ENCODE measurements around the gene TFAM.
"Not testable (repeated sequence)": the region's sequence is repeated elsewhere in the genome, so short reads cannot be mapped to it uniquely, and the experiment has no call there.

TFAM gene

DNA sequence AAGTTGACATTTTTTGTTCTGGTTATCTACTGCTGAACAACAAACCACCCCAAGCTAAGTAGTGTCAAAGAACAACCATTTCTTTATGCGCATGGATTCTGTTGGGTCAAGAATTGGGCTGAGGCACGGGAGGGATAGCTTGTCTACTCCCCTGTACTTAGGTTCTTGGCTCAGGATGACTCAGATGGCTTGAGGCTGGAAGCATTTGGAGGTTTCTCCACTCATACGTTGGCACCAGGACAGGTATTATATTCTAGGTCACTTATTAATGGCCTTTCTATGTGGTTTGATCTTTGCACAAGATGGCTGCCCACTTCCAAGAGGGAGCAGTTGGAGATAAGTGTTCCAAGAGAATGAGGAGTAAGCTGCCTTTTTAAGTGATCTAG is 11.8 kb upstream of the TFAM start:
- DNase-seq: no peak

DNA sequence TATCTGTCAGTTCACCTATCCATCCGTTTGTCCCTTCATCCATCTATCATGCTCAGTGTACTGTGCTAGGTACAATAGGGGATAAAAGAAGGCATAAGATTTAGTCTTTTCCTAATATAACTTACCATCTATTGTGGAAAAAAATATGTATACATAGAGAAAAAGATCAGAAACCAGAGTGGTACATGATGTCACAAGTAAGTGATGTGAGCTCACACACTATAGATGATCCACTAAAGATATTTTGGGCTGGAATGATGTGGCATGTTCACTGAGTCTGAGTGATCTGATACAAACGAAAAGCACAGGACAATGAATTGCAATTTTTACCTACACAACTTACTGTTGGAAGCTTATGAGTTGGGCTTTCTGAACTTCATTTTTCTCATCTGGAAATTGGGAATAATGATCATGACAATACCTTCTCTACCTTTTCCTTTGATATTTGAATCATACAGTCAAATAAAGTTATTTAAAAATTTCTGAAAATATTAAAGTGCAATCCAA is 2.7 kb upstream of the TFAM start:
- no peak for DNase-seq

DNA sequence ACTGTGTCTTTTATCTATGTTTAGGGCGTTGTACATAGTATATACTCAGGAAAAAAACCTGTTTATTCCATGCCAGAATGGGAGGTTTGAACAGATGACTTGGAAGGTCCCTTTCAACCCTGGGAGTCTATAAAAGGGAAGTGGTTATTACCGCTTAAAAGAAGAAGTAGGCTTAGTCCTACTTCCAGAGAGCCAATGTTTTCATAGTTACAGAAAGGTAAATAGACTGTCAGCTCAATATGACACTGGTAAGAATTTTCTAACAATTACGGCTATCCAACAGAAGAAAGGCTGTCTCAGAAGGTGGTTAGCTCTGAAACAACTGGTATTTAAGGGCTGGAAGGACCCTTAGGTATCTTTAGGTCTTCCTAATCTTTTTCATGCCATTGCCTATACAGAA is 1.1 kb upstream of the TFAM start:
- DNase-seq: no peak

DNA sequence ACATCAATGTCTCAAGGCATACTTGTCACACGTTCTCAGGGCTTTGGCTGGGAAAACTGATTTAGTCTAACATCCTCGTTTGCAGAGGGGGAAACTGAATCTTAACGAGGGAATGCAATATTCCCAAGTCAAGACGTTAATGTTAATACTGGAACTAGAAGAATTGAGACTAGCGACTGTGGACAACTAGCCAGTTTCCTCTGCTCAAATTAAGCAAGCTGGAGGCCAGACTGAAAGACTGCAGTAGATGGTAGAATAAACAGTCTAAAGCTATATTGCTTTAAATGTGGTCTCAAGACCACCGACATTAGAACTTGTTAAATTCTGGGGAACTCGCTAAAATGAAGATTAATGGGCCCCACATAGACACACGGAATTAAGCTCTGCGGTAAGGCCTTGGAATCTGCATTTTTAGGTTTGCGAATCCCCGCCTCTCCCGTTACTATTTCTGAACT is 639 bp upstream of the TFAM start:
- no peak for DNase-seq

DNA sequence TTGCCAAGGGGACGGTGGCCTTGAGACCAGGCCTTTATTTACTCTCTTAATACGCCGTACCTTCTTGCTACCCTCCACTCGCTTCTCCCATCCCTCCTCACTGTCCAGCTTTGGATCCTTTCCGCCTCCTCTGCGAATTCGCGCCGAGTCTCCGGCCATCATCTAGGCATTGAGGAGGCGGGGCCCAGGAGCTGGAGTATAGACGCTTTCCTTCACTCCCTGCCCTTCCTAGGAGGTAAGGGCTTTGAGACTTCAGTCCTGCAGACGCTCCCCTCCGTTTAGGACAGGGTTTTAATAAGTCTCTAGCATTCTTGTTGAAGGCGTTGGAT is 538 bp downstream of the TFAM start:
- no peak for DNase-seq

DNA sequence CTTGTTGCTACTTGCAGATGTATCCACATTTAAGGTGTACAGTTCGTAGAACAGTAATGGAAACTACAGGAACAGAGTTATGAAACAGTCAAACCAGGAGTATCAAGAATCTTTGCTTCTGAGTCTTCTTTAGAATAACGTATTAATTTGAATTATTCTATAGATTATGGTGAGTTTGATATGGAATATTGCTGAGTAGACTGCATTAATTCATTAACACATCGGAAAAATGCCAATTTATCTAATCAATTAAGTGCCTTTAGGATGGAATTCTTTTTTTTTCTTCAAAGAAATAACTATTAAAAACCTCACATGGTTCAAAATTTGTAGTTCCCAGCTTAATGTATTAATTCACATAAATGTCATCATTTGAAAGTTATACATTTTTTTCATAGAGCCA is 3.8 kb downstream of the TFAM start:
- DNase-seq: no peak

DNA sequence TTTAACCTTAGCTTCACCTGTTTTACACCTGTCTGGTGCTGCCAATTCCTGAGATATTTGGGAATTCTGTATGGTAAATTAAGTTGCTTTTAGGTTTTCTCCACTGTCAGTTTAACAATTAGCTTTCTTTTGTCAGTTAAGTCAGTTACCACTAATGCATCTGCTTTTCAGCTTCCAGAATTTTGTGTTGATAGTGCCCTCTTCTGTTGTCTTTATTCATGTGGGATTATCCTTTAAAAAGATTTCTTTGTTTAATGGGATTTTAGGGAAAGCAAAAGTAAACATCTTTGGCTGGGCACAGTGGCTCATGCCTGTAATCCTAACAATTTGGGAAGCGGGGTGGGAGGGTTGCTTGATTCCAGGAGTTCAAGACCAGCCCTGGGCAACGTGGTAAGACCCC is 8.1 kb downstream of the TFAM start:
- DNase-seq: no peak

DNA sequence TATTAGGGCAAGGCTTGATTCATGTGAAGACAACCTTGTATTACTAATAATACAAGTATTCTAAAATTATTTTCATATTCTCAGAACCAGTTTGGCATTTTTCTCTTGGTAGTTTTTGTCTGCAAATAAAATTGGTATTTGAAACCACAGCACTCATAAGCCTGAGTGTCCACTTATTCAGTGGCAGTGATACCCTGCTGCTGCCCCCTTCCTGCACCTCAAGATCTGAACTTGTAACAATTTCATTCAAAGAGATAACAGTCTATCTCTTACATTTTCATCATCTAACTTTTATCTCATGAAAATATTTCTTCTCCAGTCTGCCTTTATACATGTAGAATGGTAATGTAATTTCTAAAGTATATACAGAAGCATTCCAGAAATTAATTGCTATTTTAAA is 9.3 kb downstream of the TFAM start:
- DNase-seq: no peak

DNA sequence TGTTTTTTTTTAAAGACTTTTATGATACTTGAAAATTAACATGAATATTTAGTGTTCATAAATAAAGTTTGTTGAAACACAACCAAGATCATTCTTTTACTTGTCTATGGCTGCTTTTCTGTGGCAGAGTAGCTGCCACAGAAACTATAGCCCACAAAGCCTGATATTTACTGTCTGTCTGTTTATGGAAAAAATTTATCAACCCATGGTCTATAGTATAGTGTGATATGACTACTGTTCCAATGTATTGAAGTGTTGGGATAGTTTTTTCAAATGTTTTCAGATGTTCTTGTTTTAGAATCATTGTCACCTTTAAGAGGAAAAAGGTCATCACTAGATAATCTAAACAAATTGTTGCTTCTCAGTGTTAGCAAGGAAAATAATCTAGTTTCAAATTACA is 10.8 kb downstream of the TFAM start:
- DNase-seq: no peak

DNA sequence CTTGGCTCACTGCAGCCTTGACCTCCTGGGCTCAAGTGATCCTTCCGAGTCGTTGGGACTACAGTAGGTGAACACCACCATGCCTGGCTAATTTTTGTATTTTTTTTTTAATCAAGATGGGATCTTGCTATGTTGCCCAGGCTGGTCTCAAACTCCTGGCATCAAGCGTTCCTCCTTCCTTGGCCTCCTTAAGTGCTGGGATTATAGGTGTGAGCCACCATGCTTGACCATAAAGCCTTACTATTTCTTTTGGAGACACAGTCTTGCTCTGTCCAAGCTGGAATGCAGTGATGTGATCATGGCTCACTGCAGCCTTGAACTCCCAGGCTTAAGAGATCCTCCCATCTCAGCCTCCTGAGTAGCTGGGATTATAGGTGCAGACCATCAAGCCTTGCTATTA is 12.6 kb downstream of the TFAM start:
- DNase-seq: no peak

DNA sequence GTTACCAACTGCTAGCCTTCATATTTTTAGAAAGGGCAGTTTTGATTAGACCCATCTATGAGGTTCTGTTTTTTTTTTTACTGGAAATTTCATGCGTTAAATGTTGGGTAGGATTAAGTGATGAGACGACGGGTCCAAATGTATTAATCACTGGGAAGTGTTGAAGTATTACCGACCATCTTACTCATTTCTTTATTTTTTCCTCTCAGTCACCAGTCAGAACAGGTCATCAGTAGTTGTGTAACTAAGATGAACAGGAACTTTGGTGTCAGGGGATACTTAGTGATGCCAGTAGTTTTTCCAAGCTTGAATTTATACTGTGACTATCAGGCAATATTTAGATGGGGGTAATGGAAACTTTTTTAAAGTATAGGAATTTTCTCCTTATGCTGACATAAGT is 14.2 kb downstream of the TFAM start:
- DNase-seq: no peak

DNA sequence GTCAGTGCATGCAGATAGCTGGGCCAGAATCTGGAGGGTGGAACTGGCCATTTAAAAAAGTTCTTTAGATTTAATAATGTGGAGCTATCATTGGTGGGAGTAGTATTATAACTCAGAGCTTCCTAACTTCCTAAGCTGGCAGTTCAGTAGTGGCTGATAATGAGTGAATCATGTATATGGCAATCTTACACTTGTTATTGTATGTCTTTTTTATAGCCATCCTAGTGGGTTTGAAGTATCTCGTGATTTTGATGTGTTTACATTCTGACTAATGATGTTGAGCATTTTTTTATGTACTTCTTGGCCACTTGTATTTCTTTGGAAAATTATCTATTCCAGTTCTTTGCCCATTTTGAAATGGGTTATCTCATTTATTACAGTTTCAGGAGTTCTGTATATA is 15.4 kb downstream of the TFAM start:
- DNase-seq: no peak

DNA sequence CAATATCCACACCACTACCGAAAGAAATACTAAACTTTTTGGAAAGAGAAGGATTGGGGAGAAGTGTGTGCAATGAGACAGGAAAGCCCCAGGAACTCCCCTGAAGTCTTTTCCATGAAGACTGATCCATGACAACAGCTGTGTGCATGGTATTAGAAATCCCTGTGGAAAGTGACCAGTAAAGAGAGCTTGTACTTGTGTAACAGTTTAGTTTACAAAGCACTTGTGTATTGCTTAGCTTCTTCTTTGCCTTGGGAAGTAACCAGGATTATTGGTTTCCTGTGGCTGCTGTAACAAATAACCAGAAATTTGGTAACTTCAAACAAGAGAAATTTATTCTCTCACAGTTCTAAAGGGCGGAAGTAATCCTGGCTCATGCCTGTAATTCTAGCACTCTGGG is 18.8 kb downstream of the TFAM start:
- no peak for DNase-seq

DNA sequence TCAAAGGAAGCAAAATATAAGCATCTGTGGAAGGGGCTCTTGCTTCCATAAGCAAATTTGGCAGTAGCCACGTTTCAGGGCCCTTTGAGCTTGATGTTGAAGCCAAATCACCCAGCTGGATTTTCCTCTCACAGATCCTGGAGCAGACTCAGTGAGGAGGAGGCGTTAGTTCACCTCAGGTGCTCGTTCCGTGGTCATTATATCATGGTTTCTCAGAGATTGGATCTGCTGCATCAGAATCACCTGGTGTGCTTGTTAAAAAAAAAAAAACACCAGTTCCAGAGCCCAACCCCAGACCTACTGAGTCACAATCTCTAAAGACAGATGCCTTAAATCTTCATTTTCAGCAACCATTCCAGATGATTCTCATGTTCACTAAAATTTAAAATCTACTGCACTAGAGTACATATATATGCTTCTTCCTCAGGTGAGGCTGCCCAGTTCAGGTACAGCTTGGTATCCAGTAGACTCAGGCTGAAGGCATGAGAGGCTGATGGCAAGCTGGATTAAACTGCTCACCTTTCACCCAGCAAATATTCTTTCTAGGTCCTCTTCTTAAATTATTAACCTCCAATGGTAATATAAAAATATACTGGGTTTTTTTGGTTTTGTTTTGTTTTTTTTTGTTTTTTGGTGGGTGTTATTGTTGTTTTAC is 24.9 kb downstream of the TFAM start:
- DNase-seq: no peak

DNA sequence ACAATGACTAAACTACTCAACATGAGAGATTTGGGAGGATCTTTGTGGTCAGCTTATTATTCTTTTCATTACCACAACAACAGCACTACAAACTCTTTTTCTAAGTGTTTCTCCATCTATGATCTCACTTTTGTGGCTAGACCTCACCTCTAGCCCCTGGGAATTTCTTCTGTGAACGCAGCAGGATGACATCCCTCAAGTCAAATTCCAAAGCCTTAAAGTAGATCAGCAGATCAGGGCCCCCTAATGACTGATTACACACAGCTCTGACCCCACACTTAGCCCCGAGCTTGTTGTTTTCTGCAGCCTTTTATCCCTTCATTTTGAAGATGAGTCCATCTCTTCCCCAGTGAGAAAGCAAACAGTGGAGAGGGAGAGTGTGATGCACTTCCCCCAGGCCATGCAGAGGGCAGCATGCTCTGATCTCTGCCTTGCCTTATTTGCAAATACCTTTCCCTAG is 27.3 kb downstream of the TFAM start:
- no peak for DNase-seq

DNA sequence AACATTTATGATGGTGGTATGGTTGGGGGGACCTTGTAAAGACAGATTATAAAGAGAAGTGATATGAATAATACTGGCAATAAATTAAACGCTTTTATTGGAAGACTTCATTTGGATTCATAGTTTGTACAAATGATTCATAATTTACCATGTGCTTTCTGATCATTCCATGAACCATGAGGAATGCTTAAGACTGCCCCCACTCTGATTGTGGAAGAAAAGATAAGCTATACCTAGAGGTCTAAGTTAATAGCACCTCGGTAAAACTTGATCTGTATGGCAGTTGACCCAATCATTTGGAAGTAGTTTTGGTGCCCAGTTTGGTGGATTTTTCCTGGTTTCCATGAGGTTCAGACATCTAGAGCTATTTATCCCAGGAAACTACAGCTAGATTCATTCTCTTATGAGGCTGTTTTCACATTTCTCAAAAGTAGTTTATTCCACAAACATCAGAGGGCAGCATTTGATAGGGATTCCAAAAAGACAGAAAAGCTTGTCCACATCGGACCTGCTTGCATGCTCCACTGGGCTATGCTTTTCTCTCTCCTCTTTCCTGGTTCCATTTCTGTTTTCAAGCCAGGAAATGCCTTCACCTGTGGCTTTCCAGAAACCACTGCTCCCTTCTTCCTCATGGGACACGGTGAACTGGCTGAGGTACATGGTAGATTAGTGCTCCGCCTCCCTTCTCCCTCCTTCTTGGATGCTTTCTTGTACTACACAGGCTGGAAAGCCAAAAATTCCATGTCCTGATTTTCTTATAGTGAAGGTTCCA is 29.2 kb downstream of the TFAM start:
- no peak for DNase-seq

DNA sequence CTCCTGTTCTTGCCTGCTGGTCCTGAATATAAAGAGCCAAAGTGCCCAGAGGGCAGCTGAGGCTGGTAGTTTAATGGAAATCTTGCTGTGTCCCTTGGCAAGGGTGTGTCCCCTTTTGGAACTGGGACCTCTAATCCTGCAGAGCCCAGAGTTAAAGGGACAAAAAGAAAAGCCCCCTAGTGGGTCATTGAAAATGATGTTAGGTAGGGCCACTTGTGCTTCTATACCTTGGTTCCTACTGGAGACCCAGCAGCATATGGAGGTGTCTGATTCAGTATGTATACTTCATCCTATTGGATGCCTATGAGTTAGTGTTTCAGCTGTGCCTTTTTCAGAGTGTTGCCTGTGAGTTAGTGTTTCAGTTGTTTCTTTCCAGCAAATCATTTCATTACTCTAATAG is 30.5 kb downstream of the TFAM start:
- DNase-seq: no peak

DNA sequence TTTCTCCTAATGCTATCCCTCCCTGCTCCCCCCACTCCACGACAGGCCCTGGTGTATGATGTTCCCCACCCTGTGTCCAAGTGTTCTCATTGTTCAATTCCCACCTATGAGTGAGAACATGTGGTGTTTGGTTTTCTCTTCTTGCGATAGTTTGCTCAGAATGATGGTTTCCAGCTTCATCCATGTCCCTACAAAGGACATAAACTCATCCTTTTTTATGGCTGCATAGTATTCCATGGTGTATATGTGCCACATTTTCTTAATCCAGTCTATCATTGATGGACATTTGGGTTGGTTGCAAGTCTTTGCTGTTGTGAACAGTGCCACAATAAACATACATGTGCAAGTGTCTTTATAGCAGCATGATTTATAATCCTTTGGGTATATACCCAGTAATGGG is 32.7 kb downstream of the TFAM start:
- not testable (repeated sequence) for DNase-seq

DNA sequence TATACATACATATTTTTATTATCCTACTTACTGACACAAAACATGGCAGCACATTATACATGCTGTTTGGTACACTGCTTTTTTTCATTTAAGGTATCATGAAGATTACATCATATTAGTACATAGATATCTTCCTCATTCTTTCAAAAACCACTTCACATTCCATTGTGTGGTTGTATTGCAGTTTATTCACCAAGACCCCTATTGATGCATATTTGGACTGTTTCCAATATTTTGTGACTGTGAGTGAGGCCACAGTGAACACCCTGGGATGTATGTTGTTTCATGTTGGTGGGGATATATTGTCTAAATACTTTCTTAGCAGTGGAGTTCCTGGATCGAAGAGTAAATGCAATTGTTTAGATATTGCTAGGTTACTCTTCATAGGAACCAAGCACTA is 39.0 kb downstream of the TFAM start:
- no peak for DNase-seq

DNA sequence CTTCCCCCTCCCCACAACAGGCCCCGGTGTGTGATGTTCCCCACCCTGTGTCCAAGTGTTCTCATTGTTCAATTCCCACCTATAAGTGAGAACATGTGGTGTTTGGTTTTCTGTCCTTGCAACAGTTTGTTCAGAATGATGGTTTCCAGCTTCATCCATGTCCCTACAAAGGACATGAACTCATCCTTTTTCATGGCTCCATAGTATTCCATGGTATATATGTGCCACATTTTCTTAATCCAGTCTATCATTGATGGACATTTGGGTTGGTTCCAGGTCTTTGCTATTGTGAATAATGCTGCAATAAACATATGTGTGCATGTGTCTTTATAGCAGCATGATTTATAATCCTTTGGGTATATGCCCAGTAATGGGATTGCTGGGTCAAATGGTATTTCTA is 43.2 kb downstream of the TFAM start:
- not testable (repeated sequence) for DNase-seq

DNA sequence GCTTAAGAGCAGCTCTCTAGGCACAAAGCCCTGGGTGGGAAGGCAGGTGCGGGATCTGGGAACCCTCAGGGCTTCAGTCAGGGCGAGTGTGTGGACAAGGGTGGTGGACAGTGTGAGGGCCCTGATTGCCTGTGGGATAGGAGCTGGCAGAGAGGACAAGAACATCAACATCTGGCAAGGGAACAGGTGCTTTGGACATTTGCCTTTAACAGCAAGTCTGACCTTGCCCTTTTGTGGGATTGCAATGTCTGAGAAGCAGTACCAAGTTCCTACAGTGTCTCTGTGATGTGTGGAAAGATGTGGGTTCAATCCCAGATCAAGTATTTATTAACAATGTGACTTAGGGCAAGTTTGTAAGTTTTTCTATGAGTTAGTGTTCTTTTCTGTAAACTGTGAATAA is 46.7 kb downstream of the TFAM start:
- DNase-seq: no peak

DNA sequence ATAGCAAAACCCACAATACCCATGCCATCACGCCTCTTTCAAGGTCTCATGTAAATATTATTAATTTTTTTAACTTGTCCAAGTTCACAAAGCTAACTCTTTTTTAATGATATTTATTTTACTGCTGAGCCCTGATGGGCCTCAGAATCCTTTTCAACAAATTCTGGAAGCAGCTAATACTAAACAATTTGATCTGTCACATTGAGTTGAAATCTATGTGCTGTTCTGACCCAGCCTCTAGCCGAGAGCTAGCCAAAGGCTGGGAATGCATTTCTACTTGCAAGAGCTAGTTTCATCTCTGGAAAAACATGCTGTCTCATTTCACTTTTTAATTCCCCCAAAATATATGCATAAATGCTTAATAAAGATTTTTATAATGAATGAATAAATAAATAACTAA is 47.9 kb downstream of the TFAM start:
- no peak for DNase-seq

DNA sequence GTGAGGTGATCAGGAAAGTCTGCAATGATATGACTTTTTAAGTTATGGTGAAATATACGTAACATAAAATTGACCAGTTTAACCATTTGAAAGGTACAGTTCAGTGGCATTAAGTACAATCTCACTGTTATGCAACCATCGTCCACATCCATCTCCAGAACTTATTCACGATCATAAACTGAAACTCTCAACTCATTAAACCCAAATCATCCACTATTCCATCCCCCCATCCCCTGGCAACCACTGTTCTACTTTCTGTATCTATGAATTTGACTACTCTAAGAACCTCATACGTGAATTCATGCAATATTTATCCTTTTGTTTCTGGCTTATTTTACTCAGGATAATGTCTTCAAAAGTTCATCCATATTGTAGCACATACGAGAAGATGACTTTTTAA is 48.4 kb downstream of the TFAM start:
- no peak for DNase-seq

DNA sequence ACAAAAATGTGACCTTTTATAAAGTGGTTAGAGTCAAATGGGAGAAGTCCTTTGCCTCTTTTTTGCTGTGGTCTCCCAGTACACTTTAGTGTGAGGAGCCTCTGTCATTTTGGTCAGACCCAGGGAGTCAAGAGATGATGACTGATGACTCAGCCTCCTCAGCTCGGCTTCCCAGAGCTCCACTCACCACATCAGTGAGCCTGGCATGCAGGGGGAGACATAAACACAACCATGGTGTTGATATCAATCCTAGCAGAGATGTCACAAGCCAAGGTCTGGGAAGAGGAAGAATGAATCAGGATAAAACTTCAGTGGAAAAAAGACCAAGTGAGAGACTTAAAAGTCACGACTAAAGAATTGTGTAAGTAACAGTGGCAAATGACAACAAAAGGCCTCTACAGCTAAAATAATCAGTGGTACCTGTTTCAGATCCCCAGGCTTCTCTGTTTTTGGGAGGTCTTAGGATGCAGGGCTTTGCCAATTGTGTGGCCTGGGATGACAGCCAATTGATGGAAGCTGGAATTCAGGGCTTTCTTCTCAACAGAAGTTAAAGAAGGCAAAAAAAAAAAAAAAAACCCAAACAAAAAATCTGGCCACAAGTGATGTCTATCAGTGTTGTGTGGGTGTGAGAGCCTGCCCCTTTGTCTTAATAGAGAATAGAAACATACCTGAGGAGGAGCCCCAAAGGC is 50.2 kb downstream of the TFAM start:
- no peak for DNase-seq
